GM18861 (cell line): ENCODE results near the gene RHBDF2.
A peak's percentile ranks its signal among the peaks of the same experiment; 100 is the strongest.

Source experiments
- ATAC-seq: cut with Tn5 transposase; IDR thresholded peaks from one replicate; pipeline ENCODE4 v1.9.1; 2021; ENCODE audit not compliant: unreplicated experiment

RHBDF2 gene

GRCh38 chr17:76484228-76484725 lies 16.9 kb downstream of the RHBDF2 start:
- no peak for ATAC-seq

DNA sequence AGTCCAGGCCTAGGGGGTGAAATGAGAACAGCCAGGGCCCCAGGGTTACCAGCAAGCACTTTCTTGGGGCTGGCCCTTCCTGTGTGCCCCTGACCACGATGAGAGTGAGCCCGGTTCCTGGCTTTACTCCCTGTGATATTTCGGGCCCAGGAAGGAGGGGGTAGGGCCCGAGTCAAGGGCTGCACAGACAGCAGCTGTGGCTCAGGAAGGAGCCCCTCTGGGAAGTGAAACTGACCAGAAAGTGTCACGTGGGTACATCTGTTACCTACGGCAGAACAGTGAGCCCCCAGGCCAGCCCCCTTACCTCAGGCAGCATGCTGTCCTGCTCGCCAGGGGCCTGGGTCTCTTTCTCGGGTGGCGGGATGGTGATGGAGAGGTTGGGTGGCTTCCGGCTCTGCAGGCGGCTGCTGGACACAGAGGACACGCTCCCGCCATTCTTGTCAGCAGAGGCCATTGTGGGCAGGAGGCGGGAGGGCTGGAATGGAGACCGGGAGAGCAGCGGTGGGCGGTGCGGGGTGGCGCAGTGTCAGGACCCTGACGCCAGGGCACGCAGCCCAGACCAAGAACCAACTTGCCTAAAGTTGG lies 20.1 kb downstream of the RHBDF2 start:
- ATAC-seq = peak; percentile 72

- no peak for ATAC-seq
Observed at GRCh38 chr17:76480632-76481031, 20.6 kb downstream of the RHBDF2 start.

DNA sequence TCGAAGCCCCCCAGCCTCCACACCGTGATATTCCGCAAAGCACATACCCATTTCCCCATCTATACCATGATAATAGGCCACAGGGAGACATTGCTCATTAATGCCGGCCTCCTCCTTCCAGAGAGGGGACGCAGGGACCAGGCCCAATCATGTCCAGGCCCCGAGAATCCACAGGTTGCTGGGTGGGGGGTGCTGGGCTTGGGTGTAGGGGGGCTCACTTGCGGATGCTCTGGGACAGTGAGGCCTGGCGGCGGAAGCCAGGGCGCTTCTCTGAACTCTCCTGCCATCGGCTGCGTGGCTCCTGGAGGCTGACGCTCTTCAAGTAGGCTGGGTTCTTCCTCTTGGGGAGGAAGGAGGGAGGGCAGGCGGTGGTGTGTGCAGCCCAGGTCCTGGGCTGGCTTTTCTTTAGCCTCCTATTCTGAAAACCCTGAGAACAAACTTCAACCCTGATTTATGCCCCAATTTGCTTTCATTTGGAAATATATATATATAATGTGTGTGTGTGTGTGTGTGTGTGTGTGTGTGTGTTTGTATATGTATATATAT lies 21.6 kb downstream of the RHBDF2 start:
- no peak for ATAC-seq

- no peak for ATAC-seq
Observed at GRCh38 chr17:76478730-76479514, 22.3 kb downstream of the RHBDF2 start.

DNA sequence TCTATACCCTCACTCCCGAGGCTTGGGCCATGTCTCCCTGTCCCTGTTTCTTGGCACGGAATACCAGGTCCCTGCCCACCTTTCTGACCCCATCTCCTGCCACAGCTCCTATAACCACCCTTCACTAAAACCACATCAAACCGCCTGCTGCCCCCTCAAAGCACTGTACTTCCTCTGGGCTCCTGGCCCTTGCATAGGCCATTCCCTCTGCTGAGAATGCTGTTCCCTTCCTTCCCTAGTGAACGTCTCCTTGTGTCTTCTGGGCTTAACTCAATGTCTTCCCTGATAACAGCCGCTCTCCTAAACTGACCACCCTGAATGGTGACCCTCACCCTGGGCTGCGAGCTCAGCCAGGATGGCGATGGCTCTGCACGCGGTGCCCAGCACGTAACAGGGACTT lies 23.1 kb downstream of the RHBDF2 start:
- no peak for ATAC-seq

- no peak for ATAC-seq
Observed at GRCh38 chr17:76477576-76477975, 23.6 kb downstream of the RHBDF2 start.

- ATAC-seq = no peak
Observed at GRCh38 chr17:76476736-76477135, 24.5 kb downstream of the RHBDF2 start.

DNA sequence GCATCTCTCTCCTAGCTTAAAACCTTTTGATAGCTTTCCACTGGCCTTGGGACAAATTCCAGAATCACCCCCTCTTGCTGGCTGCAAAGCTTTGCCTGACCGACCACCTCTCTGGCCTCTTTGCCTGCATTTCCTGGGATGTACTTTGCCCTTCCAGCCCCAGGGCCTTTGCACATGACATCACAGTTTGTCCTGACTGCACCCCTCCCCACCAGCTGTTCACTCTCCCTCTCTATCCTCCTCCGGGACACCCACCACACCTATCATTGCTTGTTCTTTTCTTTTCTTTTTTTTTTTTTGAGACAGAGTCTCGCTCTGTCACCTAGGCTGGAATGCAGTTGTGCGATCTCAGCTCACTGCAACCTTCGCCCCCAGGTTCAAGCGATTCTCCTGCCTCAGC lies 25.9 kb downstream of the RHBDF2 start:
- ATAC-seq = no peak

DNA sequence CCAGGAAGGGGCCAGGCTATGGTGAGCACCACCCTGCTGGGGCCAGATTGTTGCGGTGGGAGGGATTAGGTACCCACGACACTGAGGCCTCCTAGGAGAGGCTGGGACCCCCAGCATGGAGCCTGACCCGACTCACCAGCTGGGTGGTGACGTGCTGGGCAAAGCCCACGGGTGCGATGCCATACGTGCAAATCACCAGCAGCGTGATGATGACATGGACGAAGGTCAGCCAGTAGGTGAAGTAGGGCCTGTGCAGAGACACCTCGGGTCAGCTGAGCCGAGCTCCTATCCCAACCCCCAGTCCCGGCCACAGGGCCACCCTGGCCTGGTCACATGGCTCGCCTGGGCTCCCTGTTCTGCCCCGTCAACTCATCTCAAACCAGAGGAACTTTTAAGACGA lies 26.3 kb downstream of the RHBDF2 start:
- no peak for ATAC-seq

GRCh38 chr17:76474238-76474637 lies 27.0 kb downstream of the RHBDF2 start:
- ATAC-seq = no peak

DNA sequence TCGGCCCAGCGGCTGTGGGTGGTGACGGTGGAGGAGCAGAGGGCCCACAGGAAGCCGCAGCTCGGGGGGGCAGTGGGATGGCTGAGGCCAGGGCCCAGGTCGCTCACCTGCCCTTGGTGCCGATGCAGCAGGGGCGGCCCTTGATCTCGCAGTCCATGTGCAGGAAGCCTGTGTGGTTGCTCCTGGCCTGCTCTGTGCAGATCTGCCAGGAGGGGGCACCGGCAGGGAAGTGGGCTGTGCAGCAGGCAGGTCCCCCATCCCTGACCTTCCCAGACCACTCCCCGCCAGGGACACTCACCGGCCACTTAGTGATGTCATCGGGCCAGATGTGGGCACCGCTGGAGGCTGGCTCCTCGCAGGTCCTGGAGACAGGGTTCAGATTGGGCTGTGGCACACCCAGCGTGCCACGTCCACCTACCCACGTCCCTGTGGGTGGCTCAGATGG lies 27.7 kb downstream of the RHBDF2 start:
- no peak for ATAC-seq

GRCh38 chr17:76472726-76473125 lies 28.5 kb downstream of the RHBDF2 start:
- ATAC-seq = no peak

GRCh38 chr17:76472258-76472645 lies 29.0 kb downstream of the RHBDF2 start:
- no peak for ATAC-seq

DNA sequence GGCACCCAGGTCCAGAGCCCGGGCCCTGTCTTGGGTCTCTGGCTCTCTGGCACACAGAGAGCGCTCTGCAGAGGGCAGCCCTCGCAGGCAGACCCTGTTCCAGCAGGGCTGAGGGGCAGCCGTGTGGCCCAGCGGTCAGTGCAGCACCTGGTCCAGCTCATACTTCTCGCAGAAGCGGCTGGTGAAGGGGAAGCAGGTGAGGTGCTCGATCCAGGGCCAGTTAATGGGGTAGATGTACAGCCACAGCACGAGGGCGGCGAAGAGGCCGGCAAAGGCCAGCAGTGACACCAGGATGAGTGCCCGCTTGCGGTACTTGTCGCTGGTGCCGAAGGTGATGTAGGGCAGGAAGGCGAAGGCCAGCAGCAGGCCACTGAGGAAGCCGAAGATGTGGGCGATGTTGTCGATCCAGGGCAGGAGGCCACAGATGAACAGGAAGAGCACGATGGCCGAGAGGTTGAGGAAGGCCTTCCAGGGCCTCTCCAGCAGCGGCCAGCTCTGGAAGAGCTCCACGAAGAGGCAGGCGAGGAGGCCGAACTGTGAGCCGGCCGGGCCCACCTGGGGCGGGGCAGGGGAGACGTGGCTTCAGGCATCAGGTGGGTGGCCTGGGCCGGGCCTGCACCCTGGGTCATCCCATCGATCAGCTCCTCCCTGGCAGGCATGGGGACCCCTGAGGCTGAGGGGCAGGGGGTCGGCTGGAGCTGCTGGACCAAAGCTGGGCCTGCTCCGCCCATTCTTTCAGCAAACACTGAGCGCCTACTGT lies 29.5 kb downstream of the RHBDF2 start:
- no peak for ATAC-seq

DNA sequence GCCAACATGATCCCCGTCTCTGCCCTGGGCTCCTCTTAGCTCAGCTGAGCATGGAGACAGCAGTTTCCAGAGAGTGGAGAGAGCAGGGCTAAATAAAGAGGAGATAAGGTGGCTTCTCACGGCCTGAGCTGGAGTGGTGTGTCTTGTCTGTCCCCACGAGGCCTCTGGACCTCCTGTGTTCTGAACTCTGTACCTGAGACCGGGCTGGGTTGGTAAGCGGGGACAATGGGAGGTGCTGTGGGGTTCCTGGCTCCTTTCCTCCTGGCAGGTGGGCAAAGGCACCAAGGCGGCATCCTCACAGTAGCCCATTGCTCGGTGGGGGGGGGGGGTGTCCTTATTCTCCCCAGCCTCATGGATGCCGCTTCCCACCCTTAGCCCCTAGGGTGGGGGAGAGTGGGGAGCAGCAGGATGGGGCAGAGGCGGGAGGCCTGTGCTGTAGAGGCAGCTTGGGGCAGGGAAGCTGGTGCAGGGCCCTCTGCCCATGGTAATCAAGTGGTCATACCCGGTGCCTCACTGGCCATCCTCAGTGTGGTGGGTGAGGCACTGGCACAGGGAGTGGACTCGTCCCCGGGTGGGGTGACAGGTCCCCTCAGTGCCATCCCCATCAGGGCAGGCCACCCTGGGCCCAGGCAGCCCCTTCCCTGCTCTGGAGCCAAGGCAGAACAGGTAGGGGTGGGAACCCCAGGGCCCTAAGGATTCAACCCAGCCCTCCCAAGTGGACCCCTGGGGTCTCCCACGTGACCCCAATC lies 31.1 kb downstream of the RHBDF2 start:
- no peak for ATAC-seq

DNA sequence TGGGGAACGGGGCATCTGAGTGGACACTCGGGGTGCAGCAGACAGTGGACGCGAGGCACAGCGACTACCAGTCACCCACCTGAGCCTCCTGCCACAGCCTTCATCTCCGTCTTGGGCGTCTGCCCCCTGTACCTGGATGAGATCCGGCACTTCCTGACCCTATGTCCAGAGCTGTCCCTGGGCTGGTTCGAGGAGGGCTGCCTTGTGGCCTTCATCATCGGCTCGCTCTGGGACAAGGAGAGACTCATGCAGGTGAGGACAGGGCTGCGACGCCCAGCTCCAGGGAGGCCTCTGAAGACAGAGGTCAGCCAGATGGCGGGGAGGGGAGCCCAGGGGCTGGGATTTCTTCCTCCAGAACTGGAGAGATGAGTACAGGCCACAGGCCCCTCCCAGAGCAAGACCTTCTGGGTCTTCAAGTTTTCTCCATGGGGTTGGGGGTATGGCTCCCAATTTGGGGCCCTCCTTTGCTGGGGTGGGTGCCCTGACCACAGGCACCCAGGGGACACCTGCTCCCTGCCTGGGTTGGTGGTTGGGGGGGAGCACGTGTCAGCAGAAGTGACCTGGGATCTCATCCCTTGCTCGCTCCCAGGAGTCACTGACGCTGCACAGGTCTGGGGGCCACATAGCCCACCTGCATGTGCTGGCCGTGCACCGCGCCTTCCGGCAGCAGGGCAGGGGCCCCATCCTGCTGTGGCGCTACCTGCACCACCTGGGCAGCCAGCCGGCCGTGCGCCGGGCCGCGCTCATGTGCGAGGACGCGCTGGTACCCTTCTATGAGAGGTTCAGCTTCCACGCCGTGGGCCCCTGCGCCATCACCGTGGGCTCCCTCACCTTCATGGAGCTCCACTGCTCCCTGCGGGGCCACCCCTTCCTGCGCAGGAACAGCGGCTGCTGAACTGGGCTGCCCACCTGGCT lies 31.9 kb downstream of the RHBDF2 start:
- ATAC-seq = no peak

DNA sequence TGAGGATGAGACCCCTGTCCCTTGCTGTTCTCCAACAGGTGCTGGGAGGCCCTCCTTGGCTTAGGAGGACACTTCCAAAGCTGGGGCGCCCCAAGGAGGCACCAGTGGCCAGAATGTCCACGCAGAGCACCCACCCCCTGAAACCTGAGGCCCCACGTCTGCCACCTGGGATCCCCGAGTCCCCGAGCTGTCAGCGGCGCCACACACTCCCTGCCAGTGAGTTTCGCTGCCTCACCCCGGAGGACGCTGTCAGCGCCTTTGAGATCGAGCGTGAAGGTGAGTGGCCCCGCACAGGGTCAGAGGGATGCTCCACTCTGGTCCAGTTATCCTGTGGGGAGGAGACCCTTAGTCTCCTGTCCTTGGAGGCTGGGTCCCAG lies 32.6 kb downstream of the RHBDF2 start:
- ATAC-seq = no peak

GRCh38 chr17:76467809-76468633 lies 33.2 kb downstream of the RHBDF2 start:
- no peak for ATAC-seq
